Transverse colon (tissue), 4 donors: Measurements from ENCODE around the gene SLC22A23.

Experiments
- POLR2AphosphoS5 ChIP-seq, 3 donors: sonication (generic); formaldehyde crosslinking; IDR thresholded peaks; one replicate each; pipeline ENCODE4 v1.6.1; 2016; ENCODE audit warnings: antibody characterized with exemption in 3 of 3
- TF ChIP-seq, protein P1 (sequence below), 5 experiments: fragments of 200-600 bp in 3 of 5; fragments of 450-650 bp in 2 of 5; sonication (generic) in 3 of 5; IDR thresholded peaks; 1 replicate in 2 of 5; 2 replicates in 3 of 5; pipeline ENCODE4 v1.5.1; 2016 to 2017; ENCODE audit warnings: antibody characterized with exemption in 5 of 5, inconsistent platforms in 3 of 5, mild to moderate bottlenecking in 2 of 5, moderate library complexity in 1 of 5

DNA sequence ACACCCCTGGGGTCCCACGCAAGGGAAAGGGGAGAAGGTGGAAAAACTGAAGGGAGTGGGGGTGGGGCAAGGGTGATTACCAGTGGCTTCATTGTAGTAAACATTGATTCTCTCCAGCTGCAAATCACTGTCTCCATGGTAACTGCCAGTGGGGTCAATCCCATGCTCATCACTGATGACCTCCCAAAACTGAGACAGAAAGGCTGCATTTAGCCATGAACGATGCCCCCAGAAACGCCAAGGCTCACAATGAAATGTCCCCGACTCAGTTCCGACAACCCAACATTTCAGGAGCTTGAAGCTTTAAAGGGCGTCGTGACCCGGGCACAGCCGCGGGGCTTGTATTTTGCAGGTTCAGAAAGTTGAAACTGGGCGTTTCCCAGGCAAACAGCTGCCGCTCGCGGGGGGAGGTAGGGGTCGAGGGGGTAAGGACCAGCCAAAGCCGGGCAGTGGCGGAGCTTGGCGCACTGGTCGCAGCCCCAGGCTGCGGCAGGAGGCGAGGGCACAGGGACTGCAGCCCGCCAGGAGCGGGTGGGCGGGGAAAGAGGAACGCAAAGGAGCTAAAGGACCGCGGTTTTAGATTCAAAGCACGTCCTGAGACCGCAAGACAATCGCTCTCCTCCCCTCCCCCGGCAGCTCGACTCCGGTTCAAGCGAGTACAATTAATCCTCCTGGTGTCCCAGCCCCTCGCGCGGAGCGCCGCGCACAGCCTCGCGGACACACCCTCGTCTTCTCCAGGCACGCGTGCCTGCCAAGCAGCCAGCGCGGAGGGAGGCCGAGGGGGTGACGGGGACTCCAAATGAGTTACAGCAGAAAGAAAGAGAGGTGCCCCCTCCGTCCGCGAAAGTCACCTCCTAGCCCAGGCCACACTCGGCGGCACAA is 230.1 kb downstream of the SLC22A23 start:
- TF ChIP-seq, protein P1, sequence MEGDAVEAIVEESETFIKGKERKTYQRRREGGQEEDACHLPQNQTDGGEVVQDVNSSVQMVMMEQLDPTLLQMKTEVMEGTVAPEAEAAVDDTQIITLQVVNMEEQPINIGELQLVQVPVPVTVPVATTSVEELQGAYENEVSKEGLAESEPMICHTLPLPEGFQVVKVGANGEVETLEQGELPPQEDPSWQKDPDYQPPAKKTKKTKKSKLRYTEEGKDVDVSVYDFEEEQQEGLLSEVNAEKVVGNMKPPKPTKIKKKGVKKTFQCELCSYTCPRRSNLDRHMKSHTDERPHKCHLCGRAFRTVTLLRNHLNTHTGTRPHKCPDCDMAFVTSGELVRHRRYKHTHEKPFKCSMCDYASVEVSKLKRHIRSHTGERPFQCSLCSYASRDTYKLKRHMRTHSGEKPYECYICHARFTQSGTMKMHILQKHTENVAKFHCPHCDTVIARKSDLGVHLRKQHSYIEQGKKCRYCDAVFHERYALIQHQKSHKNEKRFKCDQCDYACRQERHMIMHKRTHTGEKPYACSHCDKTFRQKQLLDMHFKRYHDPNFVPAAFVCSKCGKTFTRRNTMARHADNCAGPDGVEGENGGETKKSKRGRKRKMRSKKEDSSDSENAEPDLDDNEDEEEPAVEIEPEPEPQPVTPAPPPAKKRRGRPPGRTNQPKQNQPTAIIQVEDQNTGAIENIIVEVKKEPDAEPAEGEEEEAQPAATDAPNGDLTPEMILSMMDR (IDR thresholded peaks at IDR 0.05), result no peak
- TF ChIP-seq POLR2AphosphoS5 (IDR thresholded peaks at IDR 0.05), result no peak
